Kidney epithelial cell (primary cell): ENCODE data around the gene PRKCD. TPM values are rescaled to one million over a fixed set of nuclear protein-coding genes. Genes with fewer than 3 reads are reported as not detected.

Source experiments
- DNase-seq: peaks from one replicate; pipeline ENCODE4 v3.0.0-alpha.2; 2010; ENCODE audit warnings: low read depth
- H3K27me3 ChIP-seq: 2 replicates; pipeline ENCODE4 v1.6.0; 2011; ENCODE audit warnings: low read length; ENCODE audit not compliant: control insufficient read depth, insufficient read depth
- H3K36me3 ChIP-seq: 2 replicates; pipeline ENCODE4 v1.5.1; 2011; ENCODE audit warnings: low read length; ENCODE audit not compliant: control insufficient read depth, insufficient read depth
- H3K4me3 ChIP-seq: 2 replicates; pipeline ENCODE4 v1.5.1; 2011; ENCODE audit warnings: low read depth, mild to moderate bottlenecking, control low read depth, low read length
- CTCF ChIP-seq: IDR thresholded peaks from 2 replicates; pipeline ENCODE4 v1.5.1; 2011; ENCODE audit warnings: mild to moderate bottlenecking, moderate library complexity, low read length, control low read depth, inconsistent platforms; ENCODE audit not compliant: insufficient read depth, poor library complexity, severe bottlenecking
- total RNA-seq: library from RNA; depleted of rRNA; stranded (reverse); fragments of >200 nt; gene quantifications from 2 replicates; pipeline ENCODE4 v1.2.3, GENCODE V29; 2015

PRKCD gene
- total RNA-seq, 1 donor from 2014 or later, result 6.9 TPM

- H3K27me3 ChIP-seq, result peaks cover 5% of the 10 kb centered on the region
- no peak overlapping the region for H3K4me3 ChIP-seq
- no peak for TF ChIP-seq CTCF
Measured at GRCh38 chr3:53199834-53200233, 38.8 kb downstream of the PRKCD start.

GRCh38 chr3:53200501-53201498 lies 39.8 kb downstream of the PRKCD start:
- H3K36me3 ChIP-seq, result no peaks in the 10 kb centered on the region
- TF ChIP-seq CTCF, result no peak

More at GRCh38 chr3:53199834-53200233, 38.8 kb downstream of the PRKCD start:
- no peaks in the 10 kb centered on the region for H3K36me3 ChIP-seq
- DNase-seq, result no peak

GRCh38 chr3:53202331-53203015 lies 41.5 kb downstream of the PRKCD start:
- no peak for TF ChIP-seq CTCF
- Histone ChIP-seq H3K4me3 (no peak overlapping the region), H3K36me3 (no peaks in the 10 kb centered on the region), H3K27me3 (peaks cover 5% of the 10 kb centered on the region)
- no peak for DNase-seq

More at GRCh38 chr3:53200501-53201498, 39.8 kb downstream of the PRKCD start:
- DNase-seq, result no peak
- no peak overlapping the region for H3K4me3 ChIP-seq
- H3K27me3 ChIP-seq, result peaks cover 5% of the 10 kb centered on the region

- no peak for DNase-seq
- H3K27me3 ChIP-seq, result no peaks in the 10 kb centered on the region
- no peak overlapping the region for H3K4me3 ChIP-seq
- H3K36me3 ChIP-seq, result no peaks in the 10 kb centered on the region
- TF ChIP-seq CTCF, result no peak
Measured at GRCh38 chr3:53211706-53212702, 51.0 kb downstream of the PRKCD start.

- no peak overlapping the region for H3K4me3 ChIP-seq
- DNase-seq, result no peak
- no peaks in the 10 kb centered on the region for H3K27me3 ChIP-seq
- no peaks in the 10 kb centered on the region for H3K36me3 ChIP-seq
- no peak for TF ChIP-seq CTCF
Measured at GRCh38 chr3:53213276-53213675, 52.3 kb downstream of the PRKCD start.
